ENCODE data around the gene COG5.

Gene COG5

DNA sequence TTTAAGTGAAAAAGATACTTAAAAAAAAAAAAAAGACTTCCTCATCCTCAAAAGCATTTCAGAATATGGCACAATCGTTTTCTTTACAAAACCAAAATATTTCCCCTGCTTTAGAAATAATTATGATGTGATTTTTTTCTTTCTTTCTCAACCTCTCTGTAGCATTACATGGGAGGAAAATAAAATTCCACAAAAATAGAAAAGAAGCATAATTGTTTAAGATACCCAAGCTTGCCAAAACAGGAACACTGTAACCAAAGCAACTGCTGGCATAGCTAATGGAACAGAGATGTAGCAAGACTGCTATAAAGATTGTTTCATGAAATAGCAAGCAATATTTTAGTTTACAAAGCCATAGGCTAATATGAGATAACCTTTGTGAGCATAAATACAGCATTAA is 169.4 kb downstream of the COG5 start:
- H3K4me2 ChIP-seq (ENCODE audit: low read length, poor library complexity, severe bottlenecking) = no peak overlapping the region
- no peaks in the 10 kb centered on the region for H3K9me3 ChIP-seq (ENCODE audit: control insufficient read depth, low read length)
- H3K27ac ChIP-seq (ENCODE audit: low read length, poor library complexity, severe bottlenecking) = no peak overlapping the region
- no peak overlapping the region for H3K14ac ChIP-seq (ENCODE audit: low read length in 2 of 2)
- peak overlapping the region; percentile 37 for H3K9ac ChIP-seq (ENCODE audit: low read length)
- no peak overlapping the region for H2BK12ac ChIP-seq (ENCODE audit: low read length in 2 of 2)
- no peak overlapping the region for H2BK5ac ChIP-seq (ENCODE audit: low read depth, low read length, poor library complexity, severe bottlenecking)
- peaks cover 8% of the 10 kb centered on the region for H3K79me1 ChIP-seq (replicated peaks; ENCODE audit: low read length, poor library complexity, severe bottlenecking)
- DNase-seq = peak; percentile 32
- no peak overlapping the region for H2AK5ac ChIP-seq (ENCODE audit: low read length, severe bottlenecking)
- H3K4ac ChIP-seq (ENCODE audit: low read depth in 1 of 2, low read length in 2 of 2) = no peak overlapping the region
- H3K4me3 ChIP-seq (ENCODE audit: insufficient read depth in 1 of 2, low read depth in 1 of 2, low read length in 2 of 2) = no peak overlapping the region
- H3K18ac ChIP-seq (ENCODE audit: low read depth in 1 of 2, low read length in 2 of 2) = no peak overlapping the region
- H3K4me1 ChIP-seq (ENCODE audit: control insufficient read depth, insufficient read depth, low read depth, low read length) = no peaks in the 10 kb centered on the region
- peaks cover 0 to under 1% of the 10 kb centered on the region in 2 experiments for H3K36me3 ChIP-seq (ENCODE audit: control insufficient read depth in 1 of 2, insufficient read depth in 2 of 2, low read depth in 1 of 2, low read length in 2 of 2)
- no peak overlapping the region for H2BK15ac ChIP-seq (ENCODE audit: low read depth, poor library complexity, severe bottlenecking)
- H2BK120ac ChIP-seq (ENCODE audit: low read depth, low read length) = no peak overlapping the region
- no peak overlapping the region for H3K23ac ChIP-seq (ENCODE audit: low read length in 2 of 2)
- H2AFZ ChIP-seq (ENCODE audit: low read depth, low read length) = no peak overlapping the region
- WGBS = no CpG with 5 or more reads among the region's 1 CpG
- no peak overlapping the region for H4K91ac ChIP-seq (ENCODE audit: low read length)
- no peak overlapping the region for H4K8ac ChIP-seq (ENCODE audit: low read length)
- no peaks in the 10 kb centered on the region for H3K27me3 ChIP-seq (ENCODE audit: control insufficient read depth in 1 of 2, insufficient read depth in 1 of 2, low read length in 2 of 2)

DNA sequence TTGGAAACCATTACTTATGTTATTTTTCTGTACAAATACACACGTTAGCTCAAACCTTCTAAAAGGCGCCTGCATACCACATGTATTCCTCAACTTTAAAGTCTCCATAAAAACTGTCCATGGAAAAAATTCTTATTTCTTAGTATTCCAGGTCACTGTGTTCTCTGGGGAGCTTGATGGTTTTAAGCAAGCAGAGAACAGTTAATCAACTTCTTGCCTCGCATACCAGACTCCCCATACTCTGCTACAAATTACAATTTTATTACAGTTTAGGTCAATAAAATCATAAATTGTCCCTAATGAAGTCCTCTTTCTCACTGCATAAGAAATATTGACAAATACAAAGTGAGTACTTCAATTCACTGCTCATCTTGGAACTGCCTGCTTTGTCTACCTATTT is 170.9 kb downstream of the COG5 start:
- Histone ChIP-seq H3K27me3 (ENCODE audit: control insufficient read depth in 1 of 2, insufficient read depth in 1 of 2, low read length in 2 of 2) (no peaks in the 10 kb centered on the region), H2BK15ac (ENCODE audit: low read depth, poor library complexity, severe bottlenecking) (no peak overlapping the region), H4K91ac (ENCODE audit: low read length) (no peak overlapping the region), H3K4me1 (ENCODE audit: control insufficient read depth, insufficient read depth, low read depth, low read length) (no peaks in the 10 kb centered on the region), H3K9me3 (ENCODE audit: control insufficient read depth, low read length) (no peaks in the 10 kb centered on the region), H3K79me1 (replicated peaks; ENCODE audit: low read length, poor library complexity, severe bottlenecking) (peaks cover 11% of the 10 kb centered on the region), H2AFZ (ENCODE audit: low read depth, low read length) (no peak overlapping the region), H2BK120ac (ENCODE audit: low read depth, low read length) (no peak overlapping the region), H2AK5ac (ENCODE audit: low read length, severe bottlenecking) (no peak overlapping the region), H3K4ac (ENCODE audit: low read depth in 1 of 2, low read length in 2 of 2) (no peak overlapping the region), H3K18ac (ENCODE audit: low read depth in 1 of 2, low read length in 2 of 2) (no peak overlapping the region), H3K23ac (ENCODE audit: low read length in 2 of 2) (no peak overlapping the region), H3K4me3 (ENCODE audit: insufficient read depth in 1 of 2, low read depth in 1 of 2, low read length in 2 of 2) (no peak overlapping the region), H3K14ac (ENCODE audit: low read length in 2 of 2) (no peak overlapping the region), H3K27ac (ENCODE audit: low read length, poor library complexity, severe bottlenecking) (no peak overlapping the region), H4K8ac (ENCODE audit: low read length) (no peak overlapping the region), H2BK12ac (ENCODE audit: low read length in 2 of 2) (no peak overlapping the region), H3K36me3 (ENCODE audit: control insufficient read depth in 1 of 2, insufficient read depth in 2 of 2, low read depth in 1 of 2, low read length in 2 of 2) (no peaks in the 10 kb centered on the region), H3K4me2 (ENCODE audit: low read length, poor library complexity, severe bottlenecking) (no peak overlapping the region), H2BK5ac (ENCODE audit: low read depth, low read length, poor library complexity, severe bottlenecking) (no peak overlapping the region), H3K9ac (ENCODE audit: low read length) (no peak overlapping the region)
- DNase-seq = no peak
- 80% methylated on average over 3 of the region's 3 CpGs for WGBS

DNA sequence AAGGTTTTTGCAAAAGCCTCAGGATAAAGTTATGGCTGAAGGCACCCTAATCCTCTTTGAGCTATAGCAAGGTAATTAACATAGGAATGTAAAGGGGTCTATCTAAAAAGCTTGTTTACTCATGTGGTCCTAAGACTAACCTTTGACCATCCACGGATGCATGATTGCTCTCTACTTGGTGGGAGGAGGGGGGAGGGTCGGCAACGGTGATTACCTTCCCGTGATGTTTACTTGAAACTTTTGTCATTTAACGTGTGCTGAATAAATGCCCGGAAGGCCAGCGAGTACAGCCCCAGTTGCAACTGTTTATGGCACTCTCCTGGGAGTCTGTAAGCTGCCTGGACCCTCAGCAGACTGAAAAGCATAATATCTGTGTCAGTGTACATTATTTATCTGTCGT is 172.8 kb downstream of the COG5 start:
- no peak for DNase-seq
- Histone ChIP-seq H2BK15ac (ENCODE audit: low read depth, poor library complexity, severe bottlenecking) (no peak overlapping the region), H3K36me3 (ENCODE audit: control insufficient read depth in 1 of 2, insufficient read depth in 2 of 2, low read depth in 1 of 2, low read length in 2 of 2) (no peaks in the 10 kb centered on the region), H3K14ac (ENCODE audit: low read length in 2 of 2) (no peak overlapping the region), H3K79me1 (replicated peaks; ENCODE audit: low read length, poor library complexity, severe bottlenecking) (peaks cover 11% of the 10 kb centered on the region), H3K18ac (ENCODE audit: low read depth in 1 of 2, low read length in 2 of 2) (no peak overlapping the region), H3K4me2 (ENCODE audit: low read length, poor library complexity, severe bottlenecking) (no peak overlapping the region), H4K8ac (ENCODE audit: low read length) (no peak overlapping the region), H2BK12ac (ENCODE audit: low read length in 2 of 2) (no peak overlapping the region), H2BK5ac (ENCODE audit: low read depth, low read length, poor library complexity, severe bottlenecking) (no peak overlapping the region), H3K23ac (ENCODE audit: low read length in 2 of 2) (no peak overlapping the region), H3K4me3 (ENCODE audit: insufficient read depth in 1 of 2, low read depth in 1 of 2, low read length in 2 of 2) (no peak overlapping the region), H3K9me3 (ENCODE audit: control insufficient read depth, low read length) (no peaks in the 10 kb centered on the region), H3K4me1 (ENCODE audit: control insufficient read depth, insufficient read depth, low read depth, low read length) (peaks cover 3% of the 10 kb centered on the region), H2AK5ac (ENCODE audit: low read length, severe bottlenecking) (no peak overlapping the region), H2BK120ac (ENCODE audit: low read depth, low read length) (no peak overlapping the region), H2AFZ (ENCODE audit: low read depth, low read length) (no peak overlapping the region), H3K27ac (ENCODE audit: low read length, poor library complexity, severe bottlenecking) (no peak overlapping the region), H3K4ac (ENCODE audit: low read depth in 1 of 2, low read length in 2 of 2) (no peak overlapping the region), H3K27me3 (ENCODE audit: control insufficient read depth in 1 of 2, insufficient read depth in 1 of 2, low read length in 2 of 2) (no peaks in the 10 kb centered on the region), H3K9ac (ENCODE audit: low read length) (no peak overlapping the region), H4K91ac (ENCODE audit: low read length) (no peak overlapping the region)
- WGBS = 11% methylated on average over 7 of the region's 8 CpGs

GRCh38 chr7:107388604-107389003 is 175.1 kb downstream of the COG5 start:
- Histone ChIP-seq H2BK12ac (ENCODE audit: low read length in 2 of 2) (peak overlapping the region; percentile 95), H3K27ac (ENCODE audit: low read length, poor library complexity, severe bottlenecking) (no peak overlapping the region), H3K4ac (ENCODE audit: low read depth in 1 of 2, low read length in 2 of 2) (peak overlapping the region; percentile 1 to 91), H3K79me1 (replicated peaks; ENCODE audit: low read length, poor library complexity, severe bottlenecking) (peaks cover 20% of the 10 kb centered on the region), H3K9ac (ENCODE audit: low read length) (no peak overlapping the region), H3K4me3 (ENCODE audit: insufficient read depth in 1 of 2, low read depth in 1 of 2, low read length in 2 of 2) (no peak overlapping the region), H3K9me3 (ENCODE audit: control insufficient read depth, low read length) (no peaks in the 10 kb centered on the region), H2AK5ac (ENCODE audit: low read length, severe bottlenecking) (no peak overlapping the region), H3K14ac (ENCODE audit: low read length in 2 of 2) (no peak overlapping the region), H3K4me1 (ENCODE audit: control insufficient read depth, insufficient read depth, low read depth, low read length) (peaks cover 3% of the 10 kb centered on the region), H4K8ac (ENCODE audit: low read length) (no peak overlapping the region), H2BK15ac (ENCODE audit: low read depth, poor library complexity, severe bottlenecking) (peak overlapping the region; percentile 48), H2AFZ (ENCODE audit: low read depth, low read length) (no peak overlapping the region), H3K4me2 (ENCODE audit: low read length, poor library complexity, severe bottlenecking) (no peak overlapping the region), H3K27me3 (ENCODE audit: control insufficient read depth in 1 of 2, insufficient read depth in 1 of 2, low read length in 2 of 2) (no peaks in the 10 kb centered on the region), H3K23ac (ENCODE audit: low read length in 2 of 2) (peak overlapping the region in 1 of 2 experiments; percentile 9), H4K91ac (ENCODE audit: low read length) (peak overlapping the region; percentile 80), H2BK120ac (ENCODE audit: low read depth, low read length) (peak overlapping the region; percentile 61), H3K36me3 (ENCODE audit: control insufficient read depth in 1 of 2, insufficient read depth in 2 of 2, low read depth in 1 of 2, low read length in 2 of 2) (no peaks in the 10 kb centered on the region), H2BK5ac (ENCODE audit: low read depth, low read length, poor library complexity, severe bottlenecking) (no peak overlapping the region), H3K18ac (ENCODE audit: low read depth in 1 of 2, low read length in 2 of 2) (peak overlapping the region in 1 of 2 experiments; percentile 71)
- WGBS = 95% methylated on average over 8 of the region's 8 CpGs
- no peak for DNase-seq

Measured in mesenchymal stem cell (in vitro differentiated cells and primary cell).